NCI-H2081 (cell line): ENCODE results near the gene MRPS33.
"Not testable (repeated sequence)": the region's sequence is repeated elsewhere in the genome, so short reads cannot be mapped to it uniquely, and the experiment has no call there.

Experiments used
- DNase-seq, 2 experiments: peaks; one replicate each; lab custom pipeline; 2025; lab: John Stamatoyannopoulos, UW

The MRPS33 gene

GRCh38 chr7:141014524-141015395 lies at the start of gene MRPS33:
Gene MRPS33 (minus strand): TSS chr7:141014952. CDS start chr7:141010633, 4,319 bp downstream.
- peak; percentile 99 for DNase-seq

DNA sequence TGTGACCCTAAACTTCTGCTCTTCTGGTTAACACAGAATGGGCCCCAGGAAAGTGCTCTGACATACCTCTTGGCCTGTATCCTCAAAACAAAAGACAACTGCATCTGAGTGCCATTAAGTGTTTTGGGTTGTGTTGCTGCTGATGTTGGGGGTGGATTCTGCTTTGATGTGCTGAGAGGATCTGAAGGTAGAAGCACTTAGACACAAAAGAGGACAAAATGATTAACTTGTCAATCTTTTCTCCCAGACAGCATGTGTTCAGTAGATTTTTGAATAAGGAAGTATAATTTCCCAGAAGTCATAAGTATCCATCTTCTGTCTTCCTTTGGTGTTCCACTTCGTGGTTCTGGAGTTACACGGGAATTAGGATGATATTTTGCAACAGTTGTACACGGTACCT lies 43.0 kb upstream of the MRPS33 start:
- DNase-seq: no peak

DNA sequence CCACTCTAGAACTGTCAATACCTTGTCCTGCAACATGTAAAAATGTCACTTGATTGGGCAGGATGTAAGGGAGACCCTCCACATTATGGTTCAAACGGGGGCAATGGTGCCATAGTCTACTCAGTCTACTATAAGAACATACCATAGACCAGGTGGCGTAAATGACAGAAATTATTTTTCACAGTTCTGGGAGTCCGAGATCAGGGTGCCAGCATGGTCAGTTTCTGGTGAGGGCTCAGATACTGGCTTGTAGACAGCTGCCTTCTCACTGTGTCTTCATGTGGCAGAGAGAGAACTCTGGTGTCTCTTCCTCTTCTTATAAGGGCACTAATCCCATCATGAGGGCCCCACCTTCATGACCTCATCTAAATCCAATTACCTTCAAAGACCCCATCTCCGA lies 40.4 kb upstream of the MRPS33 start:
- DNase-seq: no peak

- no peak for DNase-seq
Measured at GRCh38 chr7:141053626-141054025, 38.9 kb upstream of the MRPS33 start.

GRCh38 chr7:141045842-141046620 lies 31.3 kb upstream of the MRPS33 start:
- no peak for DNase-seq

- DNase-seq: no peak
Measured at GRCh38 chr7:141045126-141045841, 30.5 kb upstream of the MRPS33 start.

GRCh38 chr7:141043616-141044015 lies 28.9 kb upstream of the MRPS33 start:
- no peak for DNase-seq

GRCh38 chr7:141042222-141043193 lies 27.8 kb upstream of the MRPS33 start:
- DNase-seq: no peak

- no peak for DNase-seq
Measured at GRCh38 chr7:141039376-141039775, 24.6 kb upstream of the MRPS33 start.

DNA sequence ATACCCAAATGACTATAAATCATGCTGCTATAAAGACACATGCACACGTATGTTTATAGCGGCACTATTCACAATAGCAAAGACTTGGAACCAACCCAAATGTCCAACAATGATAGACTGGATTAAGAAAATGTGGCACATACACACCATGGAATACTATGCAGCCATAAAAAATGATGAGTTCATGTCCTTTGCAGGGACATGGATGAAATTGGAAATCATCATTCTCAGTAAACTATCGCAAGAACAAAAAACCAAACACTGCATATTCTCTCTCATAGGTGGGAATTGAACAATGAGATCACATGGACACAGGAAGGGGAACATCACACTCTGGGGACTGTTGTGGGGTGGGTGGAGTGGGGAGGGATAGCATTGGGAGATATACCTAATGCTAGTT lies 23.3 kb upstream of the MRPS33 start:
- not testable (repeated sequence) for DNase-seq

- not testable (repeated sequence) for DNase-seq
Measured at GRCh38 chr7:141032539-141033323, 18.0 kb upstream of the MRPS33 start.

GRCh38 chr7:141028767-141029166 lies 14.0 kb upstream of the MRPS33 start:
- no peak for DNase-seq

DNA sequence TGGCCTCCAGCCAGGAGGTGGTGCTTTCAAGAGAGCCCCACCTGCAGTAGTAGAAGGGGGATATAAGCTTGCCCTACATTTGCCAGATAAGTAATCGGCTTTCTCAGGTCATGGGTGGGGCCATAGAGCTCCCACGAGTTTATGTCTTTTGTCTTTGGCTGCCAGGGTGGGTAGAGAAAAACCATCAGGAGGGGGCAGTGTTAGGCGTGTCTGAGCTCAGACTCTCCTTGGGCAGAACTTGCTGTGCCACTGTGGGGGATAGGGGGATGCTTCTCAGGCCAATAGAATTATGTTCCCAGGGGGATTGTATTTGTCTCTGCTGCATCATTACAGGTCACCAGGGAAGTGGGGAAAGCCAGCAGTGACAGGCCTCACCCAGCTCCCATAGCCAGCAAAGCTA lies 12.3 kb upstream of the MRPS33 start:
- DNase-seq: no peak

GRCh38 chr7:141024668-141025067 lies 9.9 kb upstream of the MRPS33 start:
- no peak for DNase-seq

DNA sequence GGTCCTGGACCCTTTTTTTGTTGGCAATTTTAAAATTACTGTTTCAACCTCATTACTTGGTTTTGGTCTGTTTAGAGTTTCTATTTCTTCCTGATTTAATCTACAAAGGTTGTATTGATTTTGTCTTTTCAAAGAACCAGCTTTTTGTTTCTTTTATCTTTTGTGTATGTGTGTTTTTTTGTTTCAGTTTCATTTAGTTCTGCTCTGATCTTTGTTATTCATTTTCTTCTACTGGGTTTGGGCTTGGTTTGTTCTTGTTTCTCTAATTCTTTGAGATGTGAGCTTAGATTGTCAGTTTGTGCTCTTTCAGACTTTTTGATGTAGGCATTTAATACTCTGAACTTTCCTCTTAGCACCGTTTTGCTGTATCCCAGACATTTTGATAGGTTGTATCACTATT lies 8.5 kb upstream of the MRPS33 start:
- no peak for DNase-seq

- DNase-seq: no peak
Measured at GRCh38 chr7:141017555-141017954, 2.8 kb upstream of the MRPS33 start.

- DNase-seq: no peak
Measured at GRCh38 chr7:141016349-141016748, 1.6 kb upstream of the MRPS33 start.

- DNase-seq: peak in 1 of 2 experiments; percentile 57
Measured at GRCh38 chr7:141014125-141014523, 628 bp downstream of the MRPS33 start.

GRCh38 chr7:141013345-141013715 lies 1.4 kb downstream of the MRPS33 start:
- DNase-seq: no peak

DNA sequence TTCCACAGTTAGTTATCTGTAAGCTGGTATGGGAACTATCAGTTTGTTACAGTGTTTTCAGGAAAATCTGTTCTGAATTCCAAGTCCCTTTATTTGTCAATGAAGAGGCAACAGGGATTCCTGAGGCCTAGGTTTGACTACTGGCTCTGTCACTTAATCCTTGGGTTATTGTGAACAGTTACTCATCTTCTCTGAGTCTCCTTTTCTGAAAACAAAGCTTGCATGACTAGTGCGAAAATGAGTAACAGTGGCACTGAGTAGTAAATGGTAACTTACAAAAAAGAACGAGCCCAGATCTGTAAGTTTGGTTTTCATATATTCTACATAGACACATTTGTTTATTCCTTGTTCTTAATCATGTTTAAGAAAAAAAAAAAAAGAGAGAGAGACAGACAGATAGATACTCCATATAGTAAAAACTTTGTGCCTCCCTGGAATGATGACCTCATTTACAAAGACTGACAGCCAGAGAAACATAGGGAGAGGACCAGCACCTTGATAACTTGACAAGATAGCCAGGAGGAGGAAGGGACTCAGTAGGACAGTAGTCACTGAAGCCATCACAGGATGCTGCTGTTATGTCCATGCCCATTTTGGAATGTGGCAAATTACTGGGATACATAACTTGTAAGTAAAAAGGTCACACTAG lies 1.9 kb downstream of the MRPS33 start:
- DNase-seq: no peak
